Endothelial cell of umbilical vein (primary cell): ENCODE data around the gene IGF2R. TPM values are rescaled to one million over a fixed set of nuclear protein-coding genes. Genes with fewer than 3 reads are reported as not detected.

Source experiments
- BruUV-seq: library from RNA; stranded (reverse); fragments of 400-500 nt; replicated peaks from 2 replicates; lab custom pipeline; 2021; lab: Mats Ljungman, UMichigan
- CTCF ChIA-PET: fragments of 300-600, 350-600 bp; sonication (Branson Sonifier 250); formaldehyde crosslinking; loops from one replicate; lab custom pipeline; 2021; ENCODE audit warnings: antibody characterized with exemption, inconsistent platforms; lab: Charles Lee
- POLR2A ChIA-PET: fragments of 300-600, 350-600 bp; sonication (Branson Sonifier 250); formaldehyde crosslinking; loops from one replicate; lab custom pipeline; 2021; ENCODE audit warnings: antibody characterized with exemption, inconsistent platforms; lab: Charles Lee
- DNase-seq: peaks from one replicate; pipeline ENCODE4 v3.0.0-alpha.2; 2011; ENCODE audit warnings: low read depth, low spot score
- FAIRE-seq: peaks from 2 replicates; lab custom pipeline; 2011; peaks lifted over from hg19 to GRCh38; lab: Jason Lieb, UNC
- H2AFZ ChIP-seq: 2 replicates; pipeline ENCODE4 v1.6.0; 2012; ENCODE audit warnings: low read depth, low read length, control low read depth, inconsistent platforms
- H3K27ac ChIP-seq: 2 replicates; pipeline ENCODE4 v1.5.1; 2011; ENCODE audit warnings: low read depth, mild to moderate bottlenecking, control low read depth, low read length, moderate library complexity; ENCODE audit not compliant: insufficient read depth
- H3K27me3 ChIP-seq, 2 experiments: 2 replicates each; pipeline versions ENCODE4 v1.6.0 to v1.6.1; 2011; ENCODE audit warnings: low read length in 2 of 2, mixed read lengths in 1 of 2; ENCODE audit not compliant: control insufficient read depth in 2 of 2, insufficient read depth in 2 of 2
- H3K36me3 ChIP-seq, 2 experiments: 2 replicates in 1 of 2; 3 replicates in 1 of 2; pipeline ENCODE4 v1.5.1; 2011; ENCODE audit warnings: low read length in 2 of 2, mild to moderate bottlenecking in 1 of 2, moderate library complexity in 1 of 2; ENCODE audit not compliant: control insufficient read depth in 2 of 2, insufficient read depth in 2 of 2; ENCODE audit errors: extremely low read depth in 1 of 2
- H3K4me1 ChIP-seq: 3 replicates; pipeline ENCODE4 v1.5.1; 2011; ENCODE audit warnings: mild to moderate bottlenecking, low read length; ENCODE audit not compliant: control insufficient read depth, insufficient read depth; ENCODE audit errors: extremely low read depth
- H3K4me2 ChIP-seq: 2 replicates; pipeline ENCODE4 v1.6.1; 2011; ENCODE audit warnings: low read length, control low read depth, mixed read lengths; ENCODE audit not compliant: insufficient read depth
- H3K4me3 ChIP-seq, 3 experiments: fragments of 200-600 bp in 1 of 3; sonication (generic), shearing (Covaris generic) in 1 of 3; replicated peaks in 1 of 3; 2 replicates each; pipeline ENCODE4 v1.5.1; 2011 to 2016; ENCODE audit warnings: control low read depth in 3 of 3, low read length in 3 of 3, mild to moderate bottlenecking in 2 of 3, inconsistent platforms in 1 of 3, low read depth in 1 of 3, moderate library complexity in 1 of 3; ENCODE audit not compliant: insufficient read depth in 1 of 3
- H3K79me2 ChIP-seq: 2 replicates; pipeline ENCODE4 v1.6.0; 2012; ENCODE audit warnings: low read length, inconsistent platforms; ENCODE audit not compliant: control insufficient read depth, insufficient read depth
- H3K9ac ChIP-seq: replicated peaks from 2 replicates; pipeline ENCODE3; 2011; ENCODE audit warnings: low read length, control low read depth; ENCODE audit not compliant: insufficient read depth; ENCODE audit errors: extremely low read depth
- H3K9me1 ChIP-seq: replicated peaks from 3 replicates; pipeline ENCODE4 v1.6.0; 2011; ENCODE audit warnings: mild to moderate bottlenecking, low read length; ENCODE audit not compliant: control insufficient read depth, insufficient read depth; ENCODE audit errors: extremely low read depth
- H3K9me3 ChIP-seq: replicated peaks from 2 replicates; pipeline ENCODE4 v1.5.1; 2012; ENCODE audit warnings: low read length, inconsistent platforms; ENCODE audit not compliant: control insufficient read depth, insufficient read depth
- H4K20me1 ChIP-seq: replicated peaks from 2 replicates; pipeline ENCODE3; 2011; ENCODE audit warnings: mild to moderate bottlenecking, low read length; ENCODE audit not compliant: control insufficient read depth, insufficient read depth; ENCODE audit errors: extremely low read depth
- EZH2 ChIP-seq: IDR thresholded peaks from 2 replicates; pipeline ENCODE4 v1.6.1; 2012; ENCODE audit warnings: borderline replicate concordance, low read depth, mild to moderate bottlenecking, moderate library complexity, low read length, inconsistent platforms; ENCODE audit not compliant: severe bottlenecking
- FOS ChIP-seq: IDR thresholded peaks from 2 replicates; pipeline ENCODE4 v1.6.1; 2011; ENCODE audit warnings: mild to moderate bottlenecking, low read length, moderate library complexity, borderline replicate concordance; ENCODE audit not compliant: insufficient read depth
- GATA2 ChIP-seq: IDR thresholded peaks from 2 replicates; pipeline ENCODE4 v1.7.0; 2011; ENCODE audit warnings: low read depth, mild to moderate bottlenecking, moderate library complexity, mixed read lengths, low read length; ENCODE audit not compliant: insufficient read length, insufficient read depth
- JUN ChIP-seq: IDR thresholded peaks from 2 replicates; pipeline ENCODE4 v1.6.1; 2011; ENCODE audit warnings: borderline replicate concordance, low read depth; ENCODE audit not compliant: insufficient read length, insufficient read depth
- MYC ChIP-seq: IDR thresholded peaks from one replicate; pipeline ENCODE4 v1.6.1; 2011; ENCODE audit warnings: mild to moderate bottlenecking, low read depth, low read length
- dilution Hi-C: fragments of 300-500 bp; cut with MboI; formaldehyde crosslinking; loops from one replicate; pipeline ENCODE4 v1.15.0; 2019; ENCODE audit warnings: low sequenced_read_pairs; ENCODE audit not compliant: extremely low pct_ligation_motif_present
- intact Hi-C: fragments of 100-400 bp; cut with micrococcal nuclease; formaldehyde crosslinking; loops from one replicate; pipeline ENCODE4 v1.10.0; 2022
- polyA plus RNA-seq, 4 experiments: library from polyadenylated mRNA; depleted of rRNA in 3 of 4; stranded (reverse) in 3 of 4; unstranded in 1 of 4; fragments of >200 nt; gene quantifications; 2 replicates each; pipeline versions ENCODE4 v1.2.1 to v1.2.3, GENCODE V29; 2011 to 2012; ENCODE audit warnings: missing spikeins in 1 of 4
- total RNA-seq: library from RNA; stranded (reverse); gene quantifications from 2 replicates; pipeline ENCODE4 v1.2.3, GENCODE V29; 2021
- TF ChIP-seq, protein P1 (sequence below): IDR thresholded peaks from 2 replicates; pipeline ENCODE4 v1.6.1; 2011; ENCODE audit not compliant: insufficient read depth, insufficient read length
- TF ChIP-seq, protein P2 (sequence below), 2 donors: IDR thresholded peaks; 1 replicate in 1 of 2; 2 replicates in 1 of 2; pipeline ENCODE4 v1.5.1; 2011; ENCODE audit warnings: low read length in 2 of 2, mild to moderate bottlenecking in 2 of 2, moderate library complexity in 2 of 2, control low read depth in 1 of 2, inconsistent platforms in 1 of 2, low read depth in 1 of 2; ENCODE audit not compliant: insufficient read depth in 1 of 2; ENCODE audit errors: extremely low read depth in 1 of 2

Gene IGF2R
- total and polyA plus RNA-seq, 2 donors (not counting 3 experiments of a cell fraction or from before 2014, with no cell fraction given) = 16.3 to 60.2 TPM

GRCh38 chr6:160051390-160051789, 82.5 kb downstream of the IGF2R start:
- dilution Hi-C loops = no loop called here
- Histone ChIP-seq H3K4me2 (no peak overlapping the region), H3K4me3 (no peak overlapping the region), H3K9ac (no peak overlapping the region), H3K27me3 (no peaks in the 10 kb centered on the region), H3K27ac (no peak overlapping the region), H2AFZ (no peak overlapping the region), H3K4me1 (no peaks in the 10 kb centered on the region), H3K36me3 (peaks cover 5 to 27% of the 10 kb centered on the region in 2 experiments), H4K20me1 (no peaks in the 10 kb centered on the region), H3K9me1 (no peaks in the 10 kb centered on the region), H3K79me2 (no peaks in the 10 kb centered on the region), H3K9me3 (no peaks in the 10 kb centered on the region)
- FAIRE-seq (no peak), DNase-seq (no peak)
- TF ChIP-seq GATA2 = no peak
- no peak for TF ChIP-seq EZH2
- TF ChIP-seq FOS = no peak
- TF ChIP-seq JUN = no peak
- no peak for TF ChIP-seq MYC
- TF ChIP-seq, protein P1, sequence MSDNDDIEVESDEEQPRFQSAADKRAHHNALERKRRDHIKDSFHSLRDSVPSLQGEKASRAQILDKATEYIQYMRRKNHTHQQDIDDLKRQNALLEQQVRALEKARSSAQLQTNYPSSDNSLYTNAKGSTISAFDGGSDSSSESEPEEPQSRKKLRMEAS = no peak
- TF ChIP-seq, protein P2, sequence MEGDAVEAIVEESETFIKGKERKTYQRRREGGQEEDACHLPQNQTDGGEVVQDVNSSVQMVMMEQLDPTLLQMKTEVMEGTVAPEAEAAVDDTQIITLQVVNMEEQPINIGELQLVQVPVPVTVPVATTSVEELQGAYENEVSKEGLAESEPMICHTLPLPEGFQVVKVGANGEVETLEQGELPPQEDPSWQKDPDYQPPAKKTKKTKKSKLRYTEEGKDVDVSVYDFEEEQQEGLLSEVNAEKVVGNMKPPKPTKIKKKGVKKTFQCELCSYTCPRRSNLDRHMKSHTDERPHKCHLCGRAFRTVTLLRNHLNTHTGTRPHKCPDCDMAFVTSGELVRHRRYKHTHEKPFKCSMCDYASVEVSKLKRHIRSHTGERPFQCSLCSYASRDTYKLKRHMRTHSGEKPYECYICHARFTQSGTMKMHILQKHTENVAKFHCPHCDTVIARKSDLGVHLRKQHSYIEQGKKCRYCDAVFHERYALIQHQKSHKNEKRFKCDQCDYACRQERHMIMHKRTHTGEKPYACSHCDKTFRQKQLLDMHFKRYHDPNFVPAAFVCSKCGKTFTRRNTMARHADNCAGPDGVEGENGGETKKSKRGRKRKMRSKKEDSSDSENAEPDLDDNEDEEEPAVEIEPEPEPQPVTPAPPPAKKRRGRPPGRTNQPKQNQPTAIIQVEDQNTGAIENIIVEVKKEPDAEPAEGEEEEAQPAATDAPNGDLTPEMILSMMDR (IDR thresholded peaks at IDR 0.05; ENCODE audit: extremely low read depth in 1 of 2, insufficient read depth in 1 of 2, low read depth in 1 of 2, low read length in 2 of 2) = no peak
- intact Hi-C loops = no loop called here
- CTCF ChIA-PET = no interaction called here
- POLR2A ChIA-PET = no interaction called here
- no TSS peak for BruUV-seq
